ENCODE results near the gene MTNR1B. TPM values are rescaled to one million over a fixed set of nuclear protein-coding genes. Genes with fewer than 3 reads are reported as not detected.

Gene MTNR1B
- total and polyA plus RNA-seq, 4 donors = not detected

DNA sequence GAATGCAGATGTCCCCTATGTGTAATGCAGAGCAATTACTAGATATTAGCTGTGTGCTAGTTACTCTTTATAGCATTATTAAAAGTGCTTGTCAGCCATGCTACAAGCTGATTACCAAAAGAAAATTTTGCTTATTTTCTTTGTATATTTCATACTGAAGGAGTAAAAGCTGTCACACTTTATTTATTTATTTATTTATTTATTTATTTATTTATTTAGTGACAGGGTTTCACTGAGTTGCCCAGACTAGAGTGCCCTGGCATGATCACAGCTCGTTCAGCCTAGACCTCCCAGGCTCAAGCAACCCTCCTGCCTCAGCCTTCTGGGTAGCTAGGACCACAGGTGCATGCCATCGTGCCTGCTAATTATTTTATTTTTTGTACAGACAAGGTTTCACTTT is 4.3 kb upstream of the MTNR1B start:
- peaks cover 0 to 11% (median 6%) of the 10 kb centered on the region in 4 donors for H3K4me1 ChIP-seq (ENCODE audit: control insufficient read depth in 4 of 4, insufficient read depth in 4 of 4, low read length in 3 of 4)
- no peak overlapping the region for H3K4me3 ChIP-seq (ENCODE audit: low read depth in 1 of 3, low read length in 3 of 3)
- no peak overlapping the region for H3K9ac ChIP-seq (ENCODE audit: low read depth in 1 of 2, low read length in 2 of 2)
- no peak for DNase-seq (ENCODE audit: low spot score)
- no peak overlapping the region for H3K27ac ChIP-seq (ENCODE audit: low read depth in 1 of 2, low read length in 2 of 2)
- TF ChIP-seq TAF1 (conservative IDR thresholded peaks at IDR 0.05) (no peak), RAD21 (IDR thresholded peaks at IDR 0.05) (no peak), ZBTB33 (IDR thresholded peaks at IDR 0.05) (no peak), GABPA (IDR thresholded peaks at IDR 0.05 in 1 of 2, conservative IDR thresholded peaks at IDR 0.05 in 1 of 2) (no peak), HNF4G (IDR thresholded peaks at IDR 0.05) (no peak), CTCF (IDR thresholded peaks at IDR 0.05; ENCODE audit: low read depth, low read length, missing input control) (no peak), FOXA2 (IDR thresholded peaks at IDR 0.05) (no peak), SP1 (IDR thresholded peaks at IDR 0.05) (no peak), NR2F2 (IDR thresholded peaks at IDR 0.05) (no peak), JUND (IDR thresholded peaks at IDR 0.05) (no peak), FOXA1 (IDR thresholded peaks at IDR 0.05) (no peak), HNF4A (conservative IDR thresholded peaks at IDR 0.05) (no peak)
- TF ChIP-seq, protein P1, sequence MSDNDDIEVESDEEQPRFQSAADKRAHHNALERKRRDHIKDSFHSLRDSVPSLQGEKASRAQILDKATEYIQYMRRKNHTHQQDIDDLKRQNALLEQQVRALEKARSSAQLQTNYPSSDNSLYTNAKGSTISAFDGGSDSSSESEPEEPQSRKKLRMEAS (IDR thresholded peaks at IDR 0.05) = no peak
- WGBS = 95% methylated on average over 2 of the region's 2 CpGs
- H3K9me3 ChIP-seq (ENCODE audit: control insufficient read depth in 4 of 4, low read length in 3 of 4) = no peaks in the 10 kb centered on the region
- peaks cover 0 to under 1% (median 0%) of the 10 kb centered on the region in 4 donors for H3K27me3 ChIP-seq (ENCODE audit: control insufficient read depth in 4 of 4, insufficient read depth in 4 of 4, low read length in 3 of 4)
- no peaks in the 10 kb centered on the region for H3K36me3 ChIP-seq (ENCODE audit: control insufficient read depth in 4 of 4, insufficient read depth in 3 of 4, low read depth in 1 of 4, low read length in 3 of 4)

DNA sequence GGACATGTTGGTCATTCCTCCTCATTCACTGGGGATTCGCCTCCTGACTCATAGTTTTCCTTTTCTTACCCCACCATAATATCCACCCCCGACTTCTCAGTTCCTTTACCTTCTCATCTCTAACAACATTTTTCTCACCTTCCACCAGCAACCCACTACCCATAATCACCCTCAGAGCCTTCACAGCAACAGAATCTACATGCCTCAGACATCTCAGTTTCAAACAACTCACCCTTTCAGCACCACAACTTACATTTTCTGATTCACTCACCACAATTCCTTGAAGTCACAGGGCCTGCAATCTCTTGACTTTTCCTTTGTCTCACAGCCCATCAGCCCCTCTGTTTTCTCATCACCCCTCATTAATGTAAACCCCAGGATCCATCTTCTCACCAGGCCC is 2.3 kb upstream of the MTNR1B start:
- Histone ChIP-seq H3K9ac (ENCODE audit: low read depth in 1 of 2, low read length in 2 of 2) (no peak overlapping the region), H3K4me3 (ENCODE audit: low read depth in 1 of 3, low read length in 3 of 3) (no peak overlapping the region), H3K4me1 (ENCODE audit: control insufficient read depth in 4 of 4, insufficient read depth in 4 of 4, low read length in 3 of 4) (peaks cover 0 to 12% (median 6%) of the 10 kb centered on the region in 4 donors), H3K36me3 (ENCODE audit: control insufficient read depth in 4 of 4, insufficient read depth in 3 of 4, low read depth in 1 of 4, low read length in 3 of 4) (no peaks in the 10 kb centered on the region), H3K27me3 (ENCODE audit: control insufficient read depth in 4 of 4, insufficient read depth in 4 of 4, low read length in 3 of 4) (peaks cover 0 to 3% (median 0%) of the 10 kb centered on the region in 4 donors), H3K9me3 (ENCODE audit: control insufficient read depth in 4 of 4, low read length in 3 of 4) (no peaks in the 10 kb centered on the region), H3K27ac (ENCODE audit: low read depth in 1 of 2, low read length in 2 of 2) (no peak overlapping the region)
- 89% methylated on average over 2 of the region's 2 CpGs for WGBS
- no peak for DNase-seq (ENCODE audit: low spot score)
- no peak for TF ChIP-seq FOXA1 (IDR thresholded peaks at IDR 0.05)
- no peak for TF ChIP-seq GABPA (IDR thresholded peaks at IDR 0.05 in 1 of 2, conservative IDR thresholded peaks at IDR 0.05 in 1 of 2)
- no peak for TF ChIP-seq RXRA (IDR thresholded peaks at IDR 0.05)
- no peak for TF ChIP-seq ATF3 (IDR thresholded peaks at IDR 0.05)
- TF ChIP-seq SP1 (IDR thresholded peaks at IDR 0.05) = no peak
- TF ChIP-seq JUND (IDR thresholded peaks at IDR 0.05) = no peak
- no peak for TF ChIP-seq EGR1 (IDR thresholded peaks at IDR 0.05; ENCODE audit: low read depth in 2 of 2)
- TF ChIP-seq HNF4G (IDR thresholded peaks at IDR 0.05) = no peak
- TF ChIP-seq CTCF (IDR thresholded peaks at IDR 0.05; ENCODE audit: low read depth, low read length, missing input control) = no peak
- no peak for TF ChIP-seq NR2F2 (IDR thresholded peaks at IDR 0.05)
- no peak for TF ChIP-seq HNF4A (conservative IDR thresholded peaks at IDR 0.05)
- TF ChIP-seq, protein P1 (IDR thresholded peaks at IDR 0.05) = no peak
- TF ChIP-seq, protein P2, sequence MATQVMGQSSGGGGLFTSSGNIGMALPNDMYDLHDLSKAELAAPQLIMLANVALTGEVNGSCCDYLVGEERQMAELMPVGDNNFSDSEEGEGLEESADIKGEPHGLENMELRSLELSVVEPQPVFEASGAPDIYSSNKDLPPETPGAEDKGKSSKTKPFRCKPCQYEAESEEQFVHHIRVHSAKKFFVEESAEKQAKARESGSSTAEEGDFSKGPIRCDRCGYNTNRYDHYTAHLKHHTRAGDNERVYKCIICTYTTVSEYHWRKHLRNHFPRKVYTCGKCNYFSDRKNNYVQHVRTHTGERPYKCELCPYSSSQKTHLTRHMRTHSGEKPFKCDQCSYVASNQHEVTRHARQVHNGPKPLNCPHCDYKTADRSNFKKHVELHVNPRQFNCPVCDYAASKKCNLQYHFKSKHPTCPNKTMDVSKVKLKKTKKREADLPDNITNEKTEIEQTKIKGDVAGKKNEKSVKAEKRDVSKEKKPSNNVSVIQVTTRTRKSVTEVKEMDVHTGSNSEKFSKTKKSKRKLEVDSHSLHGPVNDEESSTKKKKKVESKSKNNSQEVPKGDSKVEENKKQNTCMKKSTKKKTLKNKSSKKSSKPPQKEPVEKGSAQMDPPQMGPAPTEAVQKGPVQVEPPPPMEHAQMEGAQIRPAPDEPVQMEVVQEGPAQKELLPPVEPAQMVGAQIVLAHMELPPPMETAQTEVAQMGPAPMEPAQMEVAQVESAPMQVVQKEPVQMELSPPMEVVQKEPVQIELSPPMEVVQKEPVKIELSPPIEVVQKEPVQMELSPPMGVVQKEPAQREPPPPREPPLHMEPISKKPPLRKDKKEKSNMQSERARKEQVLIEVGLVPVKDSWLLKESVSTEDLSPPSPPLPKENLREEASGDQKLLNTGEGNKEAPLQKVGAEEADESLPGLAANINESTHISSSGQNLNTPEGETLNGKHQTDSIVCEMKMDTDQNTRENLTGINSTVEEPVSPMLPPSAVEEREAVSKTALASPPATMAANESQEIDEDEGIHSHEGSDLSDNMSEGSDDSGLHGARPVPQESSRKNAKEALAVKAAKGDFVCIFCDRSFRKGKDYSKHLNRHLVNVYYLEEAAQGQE (IDR thresholded peaks at IDR 0.05) = no peak
- TF ChIP-seq RAD21 (IDR thresholded peaks at IDR 0.05) = no peak
- TF ChIP-seq ZBTB33 (IDR thresholded peaks at IDR 0.05) = no peak

All from liver (tissue), 9 donors.